ENCODE results near the gene TLCD1.

Gene TLCD1

GRCh38 chr17:28718333-28719020 is 7.6 kb downstream of the TLCD1 start:
- peaks cover 36% of the 10 kb centered on the region for H3K4me1 ChIP-seq (ENCODE audit: control insufficient read depth, insufficient read depth, low read length)
- H3K27ac ChIP-seq (ENCODE audit: insufficient read depth, low read depth, low read length, poor library complexity, severe bottlenecking), result peak overlapping the region; percentile 87
- H3K9me3 ChIP-seq (ENCODE audit: control insufficient read depth, low read length), result no peaks in the 10 kb centered on the region
- peaks cover 37% of the 10 kb centered on the region for H3K36me3 ChIP-seq (ENCODE audit: control insufficient read depth, insufficient read depth, low read length)
- 7 to 11% methylated on average over 16 to 17 of the region's 18 CpGs for whole genome bisulfite sequencing, 2 experiments
- H3K27me3 ChIP-seq (ENCODE audit: control insufficient read depth, insufficient read depth, low read length, poor library complexity, severe bottlenecking), result no peaks in the 10 kb centered on the region
- H3K4me3 ChIP-seq (ENCODE audit: insufficient read depth, low read depth, low read length), result peak overlapping the region; percentile 93

GRCh38 chr17:28717578-28718332 is 8.3 kb downstream of the TLCD1 start, which contains the start of gene RAB34:
TSS of gene RAB34 (minus strand) at chr17:28717868. CDS start at chr17:28717266, 602 bp downstream.
- H3K36me3 ChIP-seq (ENCODE audit: control insufficient read depth, insufficient read depth, low read length), result peaks cover 30% of the 10 kb centered on the region

GRCh38 chr17:28716740-28717577 is 9.1 kb downstream of the TLCD1 start:
- H3K27ac ChIP-seq (ENCODE audit: insufficient read depth, low read depth, low read length, poor library complexity, severe bottlenecking), result peak overlapping the region; percentile 87
- WGBS, 2 experiments, result 1% methylated on average over 63 of the region's 63 CpGs
- H3K36me3 ChIP-seq (ENCODE audit: control insufficient read depth, insufficient read depth, low read length), result peaks cover 22% of the 10 kb centered on the region
- H3K4me3 ChIP-seq (ENCODE audit: insufficient read depth, low read depth, low read length), result peak overlapping the region; percentile 93
- no peaks in the 10 kb centered on the region for H3K9me3 ChIP-seq (ENCODE audit: control insufficient read depth, low read length)
- H3K27me3 ChIP-seq (ENCODE audit: control insufficient read depth, insufficient read depth, low read length, poor library complexity, severe bottlenecking), result no peaks in the 10 kb centered on the region
- H3K4me1 ChIP-seq (ENCODE audit: control insufficient read depth, insufficient read depth, low read length), result peaks cover 28% of the 10 kb centered on the region

More at GRCh38 chr17:28717578-28718332, 8.3 kb downstream of the TLCD1 start, which contains the start of gene RAB34:
- H3K9me3 ChIP-seq (ENCODE audit: control insufficient read depth, low read length), result no peaks in the 10 kb centered on the region
- H3K27ac ChIP-seq (ENCODE audit: insufficient read depth, low read depth, low read length, poor library complexity, severe bottlenecking), result peak within 1 kb of the TSS; percentile 87
- no peaks in the 10 kb centered on the region for H3K27me3 ChIP-seq (ENCODE audit: control insufficient read depth, insufficient read depth, low read length, poor library complexity, severe bottlenecking)
- 0% methylated on average over 58 to 60 of the region's 60 CpGs for WGBS, 2 experiments
- peaks cover 31% of the 10 kb centered on the region for H3K4me1 ChIP-seq (ENCODE audit: control insufficient read depth, insufficient read depth, low read length)
- peak within 1 kb of the TSS; percentile 93 for H3K4me3 ChIP-seq (ENCODE audit: insufficient read depth, low read depth, low read length)

- H3K27me3 ChIP-seq (ENCODE audit: control insufficient read depth, insufficient read depth, low read length, poor library complexity, severe bottlenecking), result no peaks in the 10 kb centered on the region
- no peak overlapping the region for H3K27ac ChIP-seq (ENCODE audit: insufficient read depth, low read depth, low read length, poor library complexity, severe bottlenecking)
- no peak overlapping the region for H3K4me3 ChIP-seq (ENCODE audit: insufficient read depth, low read depth, low read length)
- peaks cover 18% of the 10 kb centered on the region for H3K4me1 ChIP-seq (ENCODE audit: control insufficient read depth, insufficient read depth, low read length)
- H3K36me3 ChIP-seq (ENCODE audit: control insufficient read depth, insufficient read depth, low read length), result peaks cover 14% of the 10 kb centered on the region
- H3K9me3 ChIP-seq (ENCODE audit: control insufficient read depth, low read length), result no peaks in the 10 kb centered on the region
- 95 to 97% methylated on average over 2 of the region's 2 CpGs for WGBS, 2 experiments
These were observed 10.8 kb downstream of the TLCD1 start for GRCh38 chr17:28715217-28715616.

DNA sequence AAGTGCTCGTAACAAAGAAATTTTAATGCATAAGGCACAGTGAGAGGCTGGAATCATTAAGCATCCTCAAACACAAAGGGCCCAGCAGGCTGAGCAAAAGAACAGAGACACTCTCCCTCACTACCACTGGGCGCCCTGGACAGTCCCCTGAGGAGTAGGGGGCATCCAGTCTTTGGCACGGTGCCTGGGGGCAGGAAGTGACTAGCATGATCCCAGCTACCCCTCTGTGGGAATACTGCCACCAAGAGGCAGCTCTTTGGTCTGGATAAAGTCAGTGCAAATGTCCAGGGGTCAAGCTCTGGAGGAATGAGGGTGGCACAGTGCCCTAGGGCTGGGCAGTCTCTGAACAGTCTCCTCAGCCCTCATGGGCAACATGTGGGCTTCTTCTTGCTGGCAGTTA is 11.8 kb downstream of the TLCD1 start:
- Histone ChIP-seq H3K4me1 (ENCODE audit: control insufficient read depth, insufficient read depth, low read length) (peaks cover 18% of the 10 kb centered on the region), H3K9me3 (ENCODE audit: control insufficient read depth, low read length) (no peaks in the 10 kb centered on the region), H3K27me3 (ENCODE audit: control insufficient read depth, insufficient read depth, low read length, poor library complexity, severe bottlenecking) (no peaks in the 10 kb centered on the region), H3K4me3 (ENCODE audit: insufficient read depth, low read depth, low read length) (no peak overlapping the region), H3K27ac (ENCODE audit: insufficient read depth, low read depth, low read length, poor library complexity, severe bottlenecking) (no peak overlapping the region), H3K36me3 (ENCODE audit: control insufficient read depth, insufficient read depth, low read length) (peaks cover 14% of the 10 kb centered on the region)
- WGBS, 2 experiments, result 89 to 90% methylated on average over 3 of the region's 3 CpGs

- peaks cover 14% of the 10 kb centered on the region for H3K36me3 ChIP-seq (ENCODE audit: control insufficient read depth, insufficient read depth, low read length)
- no peak overlapping the region for H3K27ac ChIP-seq (ENCODE audit: insufficient read depth, low read depth, low read length, poor library complexity, severe bottlenecking)
- H3K4me3 ChIP-seq (ENCODE audit: insufficient read depth, low read depth, low read length), result no peak overlapping the region
- WGBS, 2 experiments, result 83 to 87% methylated on average over 7 of the region's 7 CpGs
- H3K4me1 ChIP-seq (ENCODE audit: control insufficient read depth, insufficient read depth, low read length), result peaks cover 7% of the 10 kb centered on the region
- no peaks in the 10 kb centered on the region for H3K9me3 ChIP-seq (ENCODE audit: control insufficient read depth, low read length)
- H3K27me3 ChIP-seq (ENCODE audit: control insufficient read depth, insufficient read depth, low read length, poor library complexity, severe bottlenecking), result no peaks in the 10 kb centered on the region
These were observed 13.2 kb downstream of the TLCD1 start for GRCh38 chr17:28712705-28713415.

DNA sequence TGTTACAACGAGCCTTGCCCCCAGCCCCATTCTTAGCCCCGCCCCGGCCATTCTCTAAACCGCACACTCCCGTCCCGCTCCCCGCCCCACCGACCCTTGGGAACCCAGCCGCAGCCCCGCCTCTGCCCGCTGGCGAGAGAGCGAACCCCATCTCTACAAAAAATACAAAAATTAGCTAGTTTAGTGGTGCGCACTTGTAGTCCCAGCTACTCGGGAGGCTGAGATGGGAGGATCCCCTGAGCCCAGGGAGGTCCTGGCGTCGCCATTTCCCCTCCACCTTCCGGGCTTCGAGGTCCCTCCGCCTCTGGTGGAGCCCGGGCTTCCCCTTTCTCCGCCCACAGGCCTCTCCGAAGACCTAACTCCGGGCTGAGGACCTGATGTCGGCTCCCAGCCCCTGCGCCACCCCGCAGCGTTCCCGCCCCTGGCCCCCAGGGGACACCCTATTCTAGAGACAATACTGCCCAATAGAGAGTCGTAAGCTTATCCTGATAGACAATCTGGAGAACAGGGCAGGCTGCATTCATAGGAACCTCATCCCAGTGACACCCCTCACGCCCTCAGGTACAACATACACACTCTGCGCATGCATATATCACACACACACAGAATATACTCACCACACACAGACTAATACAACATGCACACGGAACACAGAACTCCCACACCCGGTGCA is 13.9 kb downstream of the TLCD1 start:
- no peaks in the 10 kb centered on the region for H3K9me3 ChIP-seq (ENCODE audit: control insufficient read depth, low read length)
- peak overlapping the region; percentile 98 for H3K27ac ChIP-seq (ENCODE audit: insufficient read depth, low read depth, low read length, poor library complexity, severe bottlenecking)
- peak overlapping the region; percentile 58 for H3K4me3 ChIP-seq (ENCODE audit: insufficient read depth, low read depth, low read length)
- WGBS, 2 experiments, result 12% methylated on average over 34 of the region's 34 CpGs
- H3K27me3 ChIP-seq (ENCODE audit: control insufficient read depth, insufficient read depth, low read length, poor library complexity, severe bottlenecking), result no peaks in the 10 kb centered on the region
- peaks cover 14% of the 10 kb centered on the region for H3K36me3 ChIP-seq (ENCODE audit: control insufficient read depth, insufficient read depth, low read length)
- H3K4me1 ChIP-seq (ENCODE audit: control insufficient read depth, insufficient read depth, low read length), result peaks cover 7% of the 10 kb centered on the region

GRCh38 chr17:28711723-28712031 is 14.4 kb downstream of the TLCD1 start, which contains the start of gene PROCA1:
TSS of gene PROCA1 (minus strand) at chr17:28711888. CDS start at chr17:28711660, 228 bp downstream.
- Histone ChIP-seq H3K27ac (ENCODE audit: insufficient read depth, low read depth, low read length, poor library complexity, severe bottlenecking) (peak within 1 kb of the TSS; percentile 98), H3K4me1 (ENCODE audit: control insufficient read depth, insufficient read depth, low read length) (peaks cover 7% of the 10 kb centered on the region), H3K4me3 (ENCODE audit: insufficient read depth, low read depth, low read length) (peak within 1 kb of the TSS; percentile 58), H3K36me3 (ENCODE audit: control insufficient read depth, insufficient read depth, low read length) (peaks cover 14% of the 10 kb centered on the region), H3K27me3 (ENCODE audit: control insufficient read depth, insufficient read depth, low read length, poor library complexity, severe bottlenecking) (no peaks in the 10 kb centered on the region), H3K9me3 (ENCODE audit: control insufficient read depth, low read length) (no peaks in the 10 kb centered on the region)
- WGBS, 2 experiments, result 0 to 1% methylated on average over 20 of the region's 20 CpGs

Measured in ectodermal cell (in vitro differentiated cells).